NT2/D1 (cell line): ENCODE data around the gene TRAF1.

ENCODE experiments used
- DNase-seq: peaks from one replicate; pipeline ENCODE4 v3.0.0-alpha.2; 2011; ENCODE audit warnings: low read depth, low spot score
- H3K27me3 ChIP-seq: 2 replicates; pipeline ENCODE4 v1.6.0; 2011; ENCODE audit warnings: mild to moderate bottlenecking; ENCODE audit not compliant: insufficient read length, insufficient read depth
- H3K36me3 ChIP-seq: 2 replicates; pipeline ENCODE4 v1.6.1; 2011; ENCODE audit warnings: mild to moderate bottlenecking, low read length, mixed read lengths; ENCODE audit not compliant: insufficient read depth, insufficient read length
- H3K4me1 ChIP-seq: 2 replicates; pipeline ENCODE4 v1.5.1; 2011; ENCODE audit not compliant: insufficient read depth, insufficient read length
- H3K4me3 ChIP-seq: 2 replicates; pipeline ENCODE4 v1.5.1; 2011; ENCODE audit warnings: low read depth; ENCODE audit not compliant: insufficient read length
- H3K9ac ChIP-seq: 2 replicates; pipeline ENCODE4 v1.6.0; 2011; ENCODE audit warnings: low read depth; ENCODE audit not compliant: insufficient read length
- H3K9me3 ChIP-seq: 2 replicates; pipeline ENCODE4 v1.5.1; 2011; ENCODE audit warnings: mild to moderate bottlenecking, low read length; ENCODE audit not compliant: insufficient read depth
- SUZ12 ChIP-seq: IDR thresholded peaks from 2 replicates; pipeline ENCODE4 v1.6.1; 2011; ENCODE audit not compliant: insufficient read length, insufficient read depth; ENCODE audit errors: extremely low read depth
- YY1 ChIP-seq: IDR thresholded peaks from 2 replicates; pipeline ENCODE4 v1.6.1; 2011; ENCODE audit not compliant: insufficient read length, insufficient read depth
- ZNF274 ChIP-seq: IDR thresholded peaks from 2 replicates; pipeline ENCODE4 v1.6.1; 2011; ENCODE audit warnings: mild to moderate bottlenecking, low read depth, low read length

Gene TRAF1

GRCh38 chr9:120910643-120911042 is 16.0 kb downstream of the TRAF1 start:
- no peaks in the 10 kb centered on the region for H3K9me3 ChIP-seq
- DNase-seq = no peak
- TF ChIP-seq SUZ12 = no peak
- TF ChIP-seq YY1 = no peak
- TF ChIP-seq ZNF274 = no peak

GRCh38 chr9:120909904-120910303 is 16.7 kb downstream of the TRAF1 start:
- DNase-seq = no peak
- no peak overlapping the region for H3K4me3 ChIP-seq

More at GRCh38 chr9:120910643-120911042, 16.0 kb downstream of the TRAF1 start:
- Histone ChIP-seq H3K9ac (no peak overlapping the region), H3K27me3 (no peaks in the 10 kb centered on the region), H3K4me3 (no peak overlapping the region), H3K36me3 (peaks cover 33% of the 10 kb centered on the region), H3K4me1 (no peaks in the 10 kb centered on the region)

GRCh38 chr9:120905315-120906164 is 21.1 kb downstream of the TRAF1 start:
- Histone ChIP-seq H3K27me3 (no peaks in the 10 kb centered on the region), H3K36me3 (peaks cover 16% of the 10 kb centered on the region), H3K9me3 (no peaks in the 10 kb centered on the region), H3K4me3 (no peak overlapping the region), H3K9ac (no peak overlapping the region), H3K4me1 (no peaks in the 10 kb centered on the region)
- DNase-seq = no peak
- no peak for TF ChIP-seq ZNF274
- no peak for TF ChIP-seq YY1
- TF ChIP-seq SUZ12 = no peak

More at GRCh38 chr9:120909904-120910303, 16.7 kb downstream of the TRAF1 start:
- Histone ChIP-seq H3K9me3 (no peaks in the 10 kb centered on the region), H3K4me1 (no peaks in the 10 kb centered on the region), H3K36me3 (peaks cover 35% of the 10 kb centered on the region), H3K9ac (no peak overlapping the region), H3K27me3 (no peaks in the 10 kb centered on the region)
- TF ChIP-seq SUZ12 = no peak

GRCh38 chr9:120904978-120905301 is 21.7 kb downstream of the TRAF1 start:
- TF ChIP-seq YY1 (no peak), SUZ12 (no peak), ZNF274 (no peak)
- H3K4me1 ChIP-seq = no peaks in the 10 kb centered on the region
- peaks cover 15% of the 10 kb centered on the region for H3K36me3 ChIP-seq
- H3K9ac ChIP-seq = no peak overlapping the region
- H3K4me3 ChIP-seq = no peak overlapping the region
- DNase-seq = no peak
- H3K9me3 ChIP-seq = no peaks in the 10 kb centered on the region
- H3K27me3 ChIP-seq = no peaks in the 10 kb centered on the region

- no peak overlapping the region for H3K4me3 ChIP-seq
- H3K36me3 ChIP-seq = peaks cover 11% of the 10 kb centered on the region
- no peak overlapping the region for H3K9ac ChIP-seq
- no peak for TF ChIP-seq SUZ12
- no peak for TF ChIP-seq YY1
- no peak for TF ChIP-seq ZNF274
- H3K27me3 ChIP-seq = no peaks in the 10 kb centered on the region
- DNase-seq = no peak
- H3K4me1 ChIP-seq = no peaks in the 10 kb centered on the region
- H3K9me3 ChIP-seq = no peaks in the 10 kb centered on the region
Measured at GRCh38 chr9:120904061-120904977, 22.3 kb downstream of the TRAF1 start.

GRCh38 chr9:120902569-120903535 is 23.7 kb downstream of the TRAF1 start:
- Histone ChIP-seq H3K9ac (no peak overlapping the region), H3K4me3 (no peak overlapping the region), H3K27me3 (no peaks in the 10 kb centered on the region), H3K9me3 (no peaks in the 10 kb centered on the region), H3K36me3 (peaks cover 6% of the 10 kb centered on the region), H3K4me1 (no peaks in the 10 kb centered on the region)
- DNase-seq = no peak
- TF ChIP-seq ZNF274 (no peak), SUZ12 (no peak), YY1 (no peak)
